Measurements from ENCODE around the gene SPAG9. TPM values are rescaled to one million over a fixed set of nuclear protein-coding genes. Genes with fewer than 3 reads are reported as not detected.
"Not testable (repeated sequence)": the region's sequence is repeated elsewhere in the genome, so short reads cannot be mapped to it uniquely, and the experiment has no call there.

SPAG9 gene
- polyA plus RNA-seq, 1 donor from 2014 or later, result 6.1 TPM

- Mint-ChIP-seq H3K4me3 (peak overlapping the region in 1 of 4 donors; percentile 12), H3K4me1 (peaks cover 15 to 31% (median 21%) of the 10 kb centered on the region in 3 donors)
These were observed 35.4 kb downstream of the SPAG9 start for GRCh38 chr17:51085150-51085805.

DNA sequence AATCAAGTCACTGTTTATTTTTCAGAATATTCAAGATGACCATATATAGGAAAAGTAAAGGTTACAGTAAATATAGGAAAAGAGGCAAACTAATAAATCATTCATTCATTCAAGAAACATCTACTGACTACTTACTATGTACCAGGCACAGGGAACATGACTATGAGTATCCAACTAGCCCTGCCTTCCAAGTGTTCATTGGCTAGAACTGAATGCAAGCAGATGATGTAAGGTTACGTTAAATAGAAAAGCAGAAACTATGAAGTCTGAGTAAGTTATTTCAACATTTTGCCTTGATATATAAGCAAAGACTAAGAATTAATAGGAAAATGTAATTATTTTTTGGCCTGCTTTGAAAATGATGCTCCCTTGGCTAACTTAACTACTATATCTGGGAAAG, 36.7 kb downstream of the SPAG9 start:
- H3K4me3 Mint-ChIP-seq, result no peak overlapping the region
- H3K36me3 Mint-ChIP-seq, result peaks cover 3% of the 10 kb centered on the region
- H3K9me3 Mint-ChIP-seq, result no peaks in the 10 kb centered on the region
- H3K27me3 Mint-ChIP-seq, result no peaks in the 10 kb centered on the region
- H3K4me1 Mint-ChIP-seq, result peaks cover 15 to 31% (median 22%) of the 10 kb centered on the region in 3 donors
- H3K27ac Mint-ChIP-seq, result no peak overlapping the region

More at GRCh38 chr17:51085150-51085805, 35.4 kb downstream of the SPAG9 start:
- H3K9me3 Mint-ChIP-seq, result no peaks in the 10 kb centered on the region
- H3K27me3 Mint-ChIP-seq, result no peaks in the 10 kb centered on the region
- no peak overlapping the region for H3K27ac Mint-ChIP-seq
- peaks cover 3% of the 10 kb centered on the region for H3K36me3 Mint-ChIP-seq

- H3K27ac Mint-ChIP-seq, H3K27me3 Mint-ChIP-seq, H3K36me3 Mint-ChIP-seq, H3K4me3 Mint-ChIP-seq, H3K9me3 Mint-ChIP-seq: not testable (repeated sequence)
- H3K4me1 Mint-ChIP-seq, result peaks cover 15 to 30% (median 21%) of the 10 kb centered on the region in 3 donors
These were observed 37.3 kb downstream of the SPAG9 start for GRCh38 chr17:51083364-51083763.

GRCh38 chr17:51079049-51079448, 41.6 kb downstream of the SPAG9 start:
- Mint-ChIP-seq H3K27ac (no peak overlapping the region), H3K4me1 (peaks cover 7 to 18% (median 13%) of the 10 kb centered on the region in 3 donors), H3K27me3 (no peaks in the 10 kb centered on the region), H3K36me3 (peaks cover 9% of the 10 kb centered on the region), H3K4me3 (no peak overlapping the region), H3K9me3 (no peaks in the 10 kb centered on the region)

DNA sequence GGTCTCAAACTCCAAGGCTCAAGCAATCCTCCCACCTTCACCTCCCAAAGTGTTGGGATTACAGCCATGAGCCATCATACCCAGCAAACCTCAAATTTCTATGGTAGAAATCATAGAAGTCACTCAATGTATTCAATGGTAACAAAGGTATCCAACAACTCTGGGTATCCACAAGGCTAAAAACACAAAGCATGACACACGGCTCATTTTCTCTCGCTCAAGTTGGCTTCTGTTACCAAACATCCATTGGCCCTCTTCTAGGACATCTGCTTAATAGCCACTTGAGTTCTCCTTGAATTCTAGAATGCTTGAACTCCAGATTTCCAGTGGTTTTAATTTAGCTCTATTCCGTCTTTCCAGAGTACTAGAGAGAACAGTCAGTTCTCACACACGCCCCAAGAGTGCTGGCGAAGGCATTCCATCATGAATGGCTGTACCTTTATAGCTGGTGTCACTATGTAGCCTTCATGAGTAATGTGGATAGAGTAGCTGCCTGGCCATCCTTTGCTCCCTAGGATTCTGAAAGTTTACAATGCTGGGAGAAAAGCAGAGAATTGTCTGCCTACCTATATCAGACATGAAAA, 42.6 kb downstream of the SPAG9 start:
- peaks cover 9% of the 10 kb centered on the region for H3K36me3 Mint-ChIP-seq
- H3K27me3 Mint-ChIP-seq, result no peaks in the 10 kb centered on the region
- H3K4me3 Mint-ChIP-seq, result no peak overlapping the region
- no peaks in the 10 kb centered on the region for H3K9me3 Mint-ChIP-seq
- H3K27ac Mint-ChIP-seq, result peak overlapping the region in 1 of 3 donors; percentile 9
- peaks cover 7 to 13% (median 9%) of the 10 kb centered on the region in 3 donors for H3K4me1 Mint-ChIP-seq

DNA sequence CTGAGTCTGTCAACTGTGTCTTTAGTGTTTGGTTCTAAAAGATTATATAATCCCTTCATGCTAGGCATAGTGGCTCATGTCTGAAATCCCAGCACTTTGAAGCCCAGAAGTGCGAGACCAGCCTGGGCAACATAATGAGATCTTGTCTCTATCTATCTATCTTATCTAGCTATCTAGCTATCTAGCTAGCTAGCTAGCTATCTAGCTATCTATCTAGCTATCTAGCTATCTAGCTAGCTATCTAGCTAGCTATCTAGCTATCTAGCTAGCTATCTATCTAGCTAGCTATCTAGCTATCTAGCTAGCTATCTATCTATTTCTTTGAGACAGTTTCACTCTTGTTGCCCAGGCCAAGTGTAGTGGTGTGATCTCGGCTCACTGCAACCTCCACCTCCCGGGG, 43.8 kb downstream of the SPAG9 start:
- H3K27me3 Mint-ChIP-seq, result no peaks in the 10 kb centered on the region
- H3K9me3 Mint-ChIP-seq, result no peaks in the 10 kb centered on the region

DNA sequence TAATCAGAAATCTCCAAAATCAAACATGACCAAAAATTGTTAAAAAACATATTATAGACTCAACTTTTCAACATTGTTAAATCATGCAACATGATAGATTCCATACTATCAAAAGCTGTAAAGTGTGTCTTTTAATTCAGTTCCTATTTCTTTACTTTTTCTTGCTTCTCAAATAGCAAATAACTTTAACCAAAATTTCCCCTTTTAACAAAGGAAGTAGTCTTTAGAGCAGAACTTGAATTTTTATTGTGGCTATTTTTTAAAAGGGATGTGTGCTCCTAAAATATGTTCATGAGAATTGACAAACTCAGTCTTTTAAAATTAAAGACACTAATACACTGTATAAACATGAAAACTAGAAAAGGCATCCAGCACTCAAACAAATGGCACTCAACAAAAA, 49.1 kb downstream of the SPAG9 start:
- H3K27me3 Mint-ChIP-seq, result no peaks in the 10 kb centered on the region
- H3K27ac Mint-ChIP-seq, result no peak overlapping the region
- H3K9me3 Mint-ChIP-seq, result no peaks in the 10 kb centered on the region
- H3K36me3 Mint-ChIP-seq, result peaks cover 1% of the 10 kb centered on the region
- H3K4me3 Mint-ChIP-seq, result peak overlapping the region in 1 of 4 donors; percentile 60
- H3K4me1 Mint-ChIP-seq, result peaks cover 9 to 14% (median 13%) of the 10 kb centered on the region in 3 donors

More for the DNA sequence above, 43.8 kb downstream of the SPAG9 start:
- no peak overlapping the region for H3K4me3 Mint-ChIP-seq
- H3K4me1 Mint-ChIP-seq, result peaks cover 4 to 8% (median 5%) of the 10 kb centered on the region in 3 donors
- peaks cover 9% of the 10 kb centered on the region for H3K36me3 Mint-ChIP-seq
- peak overlapping the region in 1 of 3 donors; percentile 67 for H3K27ac Mint-ChIP-seq

DNA sequence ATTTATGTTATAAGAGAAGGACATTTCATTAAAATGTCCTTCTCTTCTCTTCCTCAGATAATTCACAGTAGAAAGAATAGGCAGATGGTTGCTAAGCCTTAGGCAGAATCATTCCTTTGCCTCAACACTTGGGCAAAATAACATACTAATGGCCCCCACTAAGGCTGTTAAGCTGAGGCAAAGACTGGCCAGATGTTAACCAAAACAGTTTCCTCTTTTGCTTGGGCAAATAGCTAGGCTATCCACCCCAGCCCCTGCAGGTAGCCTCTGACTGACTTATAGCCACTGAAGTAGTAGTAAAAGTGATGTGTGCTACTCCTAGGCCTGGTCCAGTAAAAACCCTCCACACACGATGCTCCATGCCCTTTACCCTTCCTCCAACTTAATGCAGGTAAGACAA, 55.2 kb downstream of the SPAG9 start:
- H3K9me3 Mint-ChIP-seq, result no peaks in the 10 kb centered on the region

GRCh38 chr17:51064061-51064735, 56.5 kb downstream of the SPAG9 start:
- Mint-ChIP-seq H3K36me3 (peaks cover 1% of the 10 kb centered on the region), H3K9me3 (no peaks in the 10 kb centered on the region), H3K4me3 (no peak overlapping the region), H3K27ac (no peak overlapping the region), H3K27me3 (no peaks in the 10 kb centered on the region), H3K4me1 (peaks cover 9 to 15% (median 10%) of the 10 kb centered on the region in 3 donors)

More for the DNA sequence above, 55.2 kb downstream of the SPAG9 start:
- Mint-ChIP-seq H3K27ac (no peak overlapping the region), H3K4me1 (peaks cover 12 to 17% (median 14%) of the 10 kb centered on the region in 3 donors), H3K4me3 (no peak overlapping the region), H3K27me3 (no peaks in the 10 kb centered on the region), H3K36me3 (peaks cover 1% of the 10 kb centered on the region)

- Mint-ChIP-seq H3K4me1 (peaks cover 13 to 17% (median 14%) of the 10 kb centered on the region in 3 donors), H3K36me3 (no peaks in the 10 kb centered on the region), H3K9me3 (no peaks in the 10 kb centered on the region), H3K27me3 (no peaks in the 10 kb centered on the region), H3K4me3 (no peak overlapping the region), H3K27ac (no peak overlapping the region)
These were observed 60.3 kb downstream of the SPAG9 start for GRCh38 chr17:51060396-51060795.

DNA sequence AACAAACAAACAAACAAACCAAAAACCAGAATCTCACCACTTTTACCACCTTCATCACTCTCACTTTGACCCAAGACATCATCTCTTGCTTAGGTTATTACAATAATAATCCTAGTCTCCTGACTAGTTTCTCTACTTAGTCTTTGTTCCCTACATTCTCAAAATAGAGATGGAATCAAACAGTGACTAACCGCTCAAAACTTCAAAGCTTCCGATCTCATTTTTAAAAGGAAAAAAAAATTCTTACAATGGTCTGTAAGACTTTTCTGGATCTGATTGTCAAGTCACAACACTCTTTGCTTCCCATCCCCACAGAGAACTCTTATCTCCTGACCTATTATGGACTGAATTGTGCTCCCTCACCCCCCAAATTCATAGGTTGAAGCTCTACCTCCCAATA, 60.9 kb downstream of the SPAG9 start:
- H3K9me3 Mint-ChIP-seq, result no peaks in the 10 kb centered on the region
- peaks cover 11 to 21% (median 15%) of the 10 kb centered on the region in 3 donors for H3K4me1 Mint-ChIP-seq
- H3K27ac Mint-ChIP-seq, result no peak overlapping the region
- no peak overlapping the region for H3K4me3 Mint-ChIP-seq
- no peaks in the 10 kb centered on the region for H3K36me3 Mint-ChIP-seq
- no peaks in the 10 kb centered on the region for H3K27me3 Mint-ChIP-seq

DNA sequence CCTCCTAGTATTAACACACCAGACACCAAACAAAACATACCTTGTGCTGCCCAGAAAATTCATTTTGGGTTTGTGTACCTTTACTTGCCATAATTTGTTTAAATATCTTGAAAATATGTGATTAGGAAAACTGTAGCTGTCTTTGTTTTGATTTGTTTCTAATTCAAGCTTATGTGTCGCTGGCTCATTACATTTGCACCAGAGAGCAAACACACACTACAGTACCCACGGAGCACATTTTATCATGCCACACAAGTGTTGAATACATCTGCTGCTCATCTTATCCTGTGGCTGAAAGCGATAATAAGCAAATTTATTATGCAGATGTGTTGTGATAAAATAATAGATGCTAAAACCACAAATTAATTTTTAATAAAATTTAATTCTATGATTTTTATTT, 63.1 kb downstream of the SPAG9 start:
- Mint-ChIP-seq H3K36me3 (no peaks in the 10 kb centered on the region), H3K27ac (no peak overlapping the region), H3K9me3 (no peaks in the 10 kb centered on the region), H3K4me3 (no peak overlapping the region), H3K4me1 (peaks cover 11 to 16% (median 12%) of the 10 kb centered on the region in 3 donors), H3K27me3 (peaks cover 2% of the 10 kb centered on the region)

GRCh38 chr17:51056813-51057510, 63.7 kb downstream of the SPAG9 start:
- no peak overlapping the region for H3K27ac Mint-ChIP-seq
- H3K9me3 Mint-ChIP-seq, result no peaks in the 10 kb centered on the region
- peaks cover 2% of the 10 kb centered on the region for H3K36me3 Mint-ChIP-seq
- peaks cover 12 to 20% (median 12%) of the 10 kb centered on the region in 3 donors for H3K4me1 Mint-ChIP-seq
- H3K4me3 Mint-ChIP-seq, result no peak overlapping the region
- peaks cover 2% of the 10 kb centered on the region for H3K27me3 Mint-ChIP-seq

DNA sequence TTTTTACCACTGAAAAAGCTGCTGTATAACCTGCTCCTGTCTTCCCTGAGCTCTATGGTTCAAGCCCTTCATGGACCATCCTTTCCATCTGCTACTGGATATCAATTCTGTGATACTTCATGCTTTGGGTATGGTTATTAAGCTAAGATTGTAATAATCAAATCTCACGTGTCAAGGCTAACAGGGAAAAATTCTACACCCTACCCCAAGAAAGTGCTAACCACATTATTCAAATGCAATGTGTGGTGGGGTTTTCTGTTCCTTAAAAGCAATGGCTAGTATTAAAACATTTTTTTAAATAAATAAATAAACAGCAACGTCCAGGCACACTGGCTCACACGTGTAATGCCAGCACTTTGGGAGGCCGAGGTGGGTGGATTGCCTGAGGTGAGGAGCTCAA, 65.9 kb downstream of the SPAG9 start:
- H3K27ac Mint-ChIP-seq, result no peak overlapping the region
- H3K9me3 Mint-ChIP-seq, result no peaks in the 10 kb centered on the region
- H3K4me3 Mint-ChIP-seq, result peak overlapping the region in 1 of 4 donors; percentile 87
- peaks cover 4% of the 10 kb centered on the region for H3K27me3 Mint-ChIP-seq
- H3K4me1 Mint-ChIP-seq, result peaks cover 18 to 32% (median 20%) of the 10 kb centered on the region in 3 donors
- H3K36me3 Mint-ChIP-seq, result peaks cover 2% of the 10 kb centered on the region

GRCh38 chr17:51052235-51052634, 68.4 kb downstream of the SPAG9 start:
- Mint-ChIP-seq H3K4me3 (no peak overlapping the region), H3K9me3 (no peaks in the 10 kb centered on the region), H3K27ac (peak overlapping the region in 1 of 3 donors; percentile 74), H3K4me1 (peaks cover 18 to 33% (median 21%) of the 10 kb centered on the region in 3 donors), H3K27me3 (peaks cover 4% of the 10 kb centered on the region), H3K36me3 (peaks cover 2% of the 10 kb centered on the region)
